HG02852 (cell line): ENCODE results near the gene RPL36A.
A peak's percentile ranks its signal among the peaks of the same experiment; 100 is the strongest.

Experiments
- ATAC-seq: cut with Tn5 transposase; IDR thresholded peaks from one replicate; pipeline ENCODE4 v1.9.1; 2021; ENCODE audit warnings: mild to moderate bottlenecking, moderate library complexity; ENCODE audit not compliant: unreplicated experiment

Gene RPL36A

DNA sequence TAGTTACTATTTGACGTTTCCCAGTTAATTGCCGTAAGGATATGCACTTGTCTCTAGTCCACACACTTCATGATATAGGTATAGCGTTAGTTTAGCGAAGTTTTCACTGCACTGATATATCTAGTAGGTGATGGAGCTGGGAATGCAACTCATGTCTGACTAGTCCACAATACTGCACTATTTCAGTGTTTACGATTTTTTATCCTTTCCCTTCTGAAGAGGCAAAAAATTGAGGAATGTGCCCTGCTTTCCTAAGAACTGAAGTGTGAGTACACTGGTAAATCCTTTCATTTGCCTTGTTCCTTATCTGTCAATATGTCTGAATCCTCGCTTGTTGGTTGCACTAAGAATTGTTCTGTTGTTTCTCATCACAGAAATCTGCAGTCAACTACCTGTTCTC is 1.0 kb downstream of the RPL36A start:
- ATAC-seq = no peak

DNA sequence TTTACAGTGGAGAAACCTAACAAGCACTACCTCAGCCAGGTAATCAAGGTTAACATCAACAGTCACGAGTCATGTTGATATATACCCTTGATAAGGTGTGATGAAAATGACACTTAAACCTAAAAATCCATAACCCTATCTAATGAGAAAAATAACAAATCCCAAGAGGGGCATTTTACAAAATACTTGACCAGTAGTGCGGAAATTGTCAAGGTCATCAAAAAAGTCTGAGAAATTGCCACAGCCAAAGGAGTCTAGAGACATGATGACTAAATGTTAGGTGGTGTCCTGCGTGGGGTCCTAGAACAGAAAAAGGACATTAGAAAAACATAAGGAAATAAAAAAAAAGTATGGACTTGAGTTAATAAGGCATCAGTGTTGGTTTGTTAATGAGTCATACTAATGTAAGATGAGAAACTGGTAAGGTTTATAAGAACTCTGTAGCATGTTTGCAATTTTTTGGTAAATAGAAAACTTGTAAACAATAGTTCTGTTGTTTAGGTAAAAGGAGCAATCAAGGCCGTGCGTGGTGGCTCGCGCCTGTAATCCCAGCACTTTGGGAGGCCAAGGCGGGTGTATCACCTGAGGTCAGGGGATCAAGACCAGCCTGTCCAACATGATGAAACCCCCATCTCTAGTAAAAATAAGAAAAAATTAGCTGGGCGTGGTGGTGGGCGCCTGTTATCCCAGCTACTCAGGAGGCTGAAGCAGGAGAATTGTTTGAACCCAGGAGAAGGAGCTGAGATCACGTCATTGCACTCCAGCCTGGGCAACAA is 2.9 kb downstream of the RPL36A start:
- no peak for ATAC-seq

DNA sequence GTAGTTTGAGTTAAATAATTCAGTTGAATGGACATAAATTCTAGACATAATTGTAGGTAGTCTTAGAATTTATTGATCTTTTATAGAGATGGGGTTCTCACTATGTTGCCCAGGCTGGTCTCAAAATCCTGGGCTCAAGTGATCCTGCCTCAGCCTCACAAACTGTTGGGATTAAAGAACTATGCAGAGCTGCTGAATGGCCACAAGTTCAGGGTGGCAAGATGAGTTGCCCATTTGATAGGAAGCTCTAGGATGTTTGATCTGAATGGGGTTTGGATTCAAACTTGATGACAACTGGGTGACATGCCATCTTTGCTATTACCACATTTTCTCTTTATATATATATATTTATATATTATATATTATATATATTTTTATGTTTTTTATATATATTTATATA is 3.6 kb downstream of the RPL36A start:
- ATAC-seq = no peak

DNA sequence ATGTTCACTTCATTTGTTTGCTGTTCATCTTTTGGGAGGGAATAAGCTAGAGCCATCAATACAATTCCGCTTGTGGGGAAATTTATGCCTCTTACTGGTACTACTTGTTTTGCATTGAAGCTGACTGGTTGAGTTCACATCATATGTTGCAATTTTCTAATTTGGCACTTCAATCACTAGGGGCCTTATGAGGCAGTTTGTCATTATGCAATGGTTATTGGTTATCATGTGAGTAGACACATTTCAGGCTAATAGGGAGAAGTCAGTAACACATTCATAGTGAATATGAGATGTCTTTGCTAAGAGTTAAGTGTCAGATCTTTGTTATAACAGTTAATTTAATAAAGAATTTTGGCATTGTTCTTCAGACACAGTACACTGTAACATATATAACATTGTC is 5.0 kb downstream of the RPL36A start:
- no peak for ATAC-seq

DNA sequence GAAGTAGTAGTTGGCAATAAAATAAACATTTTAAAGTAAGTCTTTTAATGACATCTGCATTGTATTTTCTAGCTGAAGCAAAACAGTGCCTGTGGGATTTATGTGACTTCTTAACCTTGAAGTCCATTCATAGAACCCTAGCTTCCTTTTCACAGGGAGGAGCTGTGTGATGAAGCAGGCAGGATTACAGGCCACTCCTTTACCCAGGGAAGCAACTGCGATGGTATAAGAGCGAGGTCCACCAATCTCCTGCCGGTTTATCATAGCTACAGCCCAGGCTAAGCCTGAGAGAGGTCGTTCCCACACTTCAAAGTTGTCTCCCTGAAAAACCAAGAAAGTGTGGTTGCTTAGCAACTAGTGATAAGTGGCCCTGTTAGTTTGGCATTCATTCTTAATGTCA is 7.0 kb downstream of the RPL36A start:
- no peak for ATAC-seq

DNA sequence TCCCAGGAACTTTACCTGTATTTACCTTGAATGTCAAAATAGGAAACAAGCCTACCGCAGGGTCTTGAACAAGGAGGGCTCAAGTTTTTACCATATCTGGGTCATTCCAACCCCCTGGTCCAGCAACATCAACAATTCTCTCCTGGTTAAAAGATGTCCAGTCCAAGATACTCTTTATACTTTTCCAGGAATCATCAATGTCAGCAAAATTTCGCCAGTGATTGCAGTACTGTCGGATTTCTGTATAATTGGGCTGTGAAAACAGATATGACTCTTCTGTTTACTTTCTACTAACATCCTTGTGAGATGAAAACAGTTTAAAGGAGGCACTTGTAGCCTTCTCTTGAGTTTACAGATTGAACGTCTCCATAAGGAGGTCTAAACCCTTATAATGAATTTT is 7.9 kb downstream of the RPL36A start:
- no peak for ATAC-seq

DNA sequence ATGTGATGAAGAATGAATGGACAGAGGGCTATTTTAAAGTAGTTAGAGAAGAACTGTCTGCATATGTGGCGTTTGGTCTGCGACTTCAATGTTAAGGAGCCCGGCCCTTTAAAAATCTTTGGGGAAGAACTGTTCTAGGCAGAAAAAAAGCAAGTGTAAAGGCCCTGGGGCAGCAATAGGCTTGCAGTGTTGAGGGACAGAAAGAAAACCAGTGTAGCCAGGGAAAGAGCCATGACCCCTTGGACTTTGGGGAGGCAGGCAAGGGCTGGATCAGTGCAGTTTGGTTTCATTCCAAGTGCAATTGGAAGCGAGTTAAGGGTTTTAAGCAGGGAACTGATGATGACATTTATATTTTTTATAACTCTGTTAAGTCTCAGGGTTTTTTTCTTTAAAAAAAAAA is 9.0 kb downstream of the RPL36A start:
- ATAC-seq = no peak

DNA sequence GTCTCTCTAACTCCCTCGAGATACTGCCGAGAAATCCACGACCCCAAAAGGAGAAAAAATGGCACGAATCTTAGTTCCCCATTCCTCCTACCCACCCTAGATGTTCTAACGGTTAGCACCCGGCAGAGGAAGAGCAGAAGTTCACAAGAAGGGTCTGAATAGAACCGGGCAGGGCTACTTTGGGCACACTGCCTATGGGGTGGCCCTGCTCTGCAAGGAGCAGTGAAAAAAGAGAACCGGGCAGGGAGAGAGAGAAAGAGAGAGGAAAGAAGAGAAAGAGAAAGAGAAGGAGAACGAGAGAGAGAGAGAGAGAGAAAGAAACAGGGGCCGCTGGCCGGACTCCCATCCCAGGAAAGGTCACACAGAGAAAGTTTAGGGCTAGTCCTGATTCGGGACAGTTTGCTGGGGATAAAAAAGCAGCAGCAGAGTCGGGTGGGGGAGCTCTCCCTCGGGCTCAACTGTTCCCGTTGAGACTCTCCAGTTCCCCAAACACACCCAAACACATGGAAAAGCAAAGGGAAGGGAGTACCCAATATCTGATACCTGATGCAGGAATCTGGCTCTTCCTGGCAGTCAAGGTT is 16.4 kb downstream of the RPL36A start:
- ATAC-seq = no peak

DNA sequence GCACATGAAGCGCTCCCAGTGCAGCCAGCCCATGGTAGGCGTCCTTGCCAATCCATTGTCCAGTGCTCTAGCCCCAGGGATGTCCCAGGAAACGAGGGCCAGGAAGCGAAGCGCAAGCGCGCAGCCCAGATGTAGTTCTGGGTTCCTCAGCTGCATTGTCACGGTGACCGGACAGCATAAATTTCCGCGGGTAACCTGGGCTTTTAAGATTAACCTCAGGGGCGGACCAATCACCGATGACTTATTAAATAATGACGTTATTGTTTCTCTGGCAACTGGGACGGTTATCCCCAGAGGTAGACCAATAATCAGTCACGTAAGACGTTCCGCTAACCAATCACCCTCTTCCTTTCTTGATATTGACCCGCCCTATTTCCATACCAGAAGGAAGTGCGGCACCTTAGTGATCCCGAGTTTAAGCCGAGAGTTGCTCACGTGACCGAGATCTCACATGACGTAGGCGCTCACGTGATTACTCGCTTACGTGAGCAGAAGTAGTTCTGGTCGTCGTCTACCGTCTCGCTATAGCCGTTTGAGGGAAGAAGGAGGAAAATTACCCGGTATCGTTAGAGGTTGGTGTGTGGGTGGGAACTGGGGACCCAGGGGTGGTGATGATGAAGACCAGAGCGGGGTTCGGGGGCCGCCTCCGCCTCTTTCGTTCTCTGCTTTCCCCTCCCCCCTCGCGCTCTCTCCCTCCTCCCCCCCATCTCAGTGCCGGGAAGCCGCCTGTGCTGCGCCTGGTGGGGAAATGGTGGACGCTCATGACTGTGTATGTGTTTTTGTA is 17.1 kb downstream of the RPL36A start, which contains the start of the genes GLA and HNRNPH2:
Gene GLA, minus strand, starts transcription at position 178 of the 784 bp plus-strand sequence. Its CDS starts 22 bp downstream, at position 156.
Gene HNRNPH2, plus strand, starts transcription at position 475 of the 784 bp plus-strand sequence. CDS start 3,767 bp downstream, outside the sequence.
- ATAC-seq = peak; percentile 91

DNA sequence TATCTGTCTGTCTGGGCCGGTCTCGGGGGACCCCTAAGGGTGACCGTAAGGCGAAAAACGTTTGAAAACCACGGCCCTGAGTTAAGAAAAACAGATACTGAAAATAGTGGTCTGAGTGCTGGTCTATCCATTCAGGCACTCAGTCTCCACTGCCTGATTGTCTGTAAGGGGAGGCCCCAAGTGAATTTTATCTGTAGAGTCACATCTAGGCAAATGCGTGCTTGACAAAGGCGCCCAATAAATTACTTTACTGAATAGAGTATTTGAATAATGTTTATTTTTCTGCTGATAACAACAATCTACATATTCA is 17.7 kb downstream of the RPL36A start:
- ATAC-seq = no peak

DNA sequence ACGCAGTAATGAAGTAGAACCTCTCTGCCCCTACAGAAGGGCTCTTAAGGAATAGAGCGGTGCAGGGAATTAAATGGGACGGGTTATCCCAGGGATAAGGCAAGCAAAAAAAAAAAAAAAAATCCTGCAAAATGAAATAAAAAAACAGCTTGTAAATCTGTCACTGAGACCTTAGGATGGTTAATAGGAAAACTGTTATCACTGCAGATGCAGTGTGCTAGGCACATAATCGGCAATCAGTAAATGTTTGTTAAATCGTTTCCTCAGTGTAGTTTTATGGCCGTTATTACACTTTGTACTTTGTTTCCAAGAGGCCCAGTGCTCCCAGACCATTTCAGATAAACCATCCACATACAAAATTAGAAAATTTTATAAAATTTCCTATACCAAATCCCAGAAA is 18.2 kb downstream of the RPL36A start:
- no peak for ATAC-seq

DNA sequence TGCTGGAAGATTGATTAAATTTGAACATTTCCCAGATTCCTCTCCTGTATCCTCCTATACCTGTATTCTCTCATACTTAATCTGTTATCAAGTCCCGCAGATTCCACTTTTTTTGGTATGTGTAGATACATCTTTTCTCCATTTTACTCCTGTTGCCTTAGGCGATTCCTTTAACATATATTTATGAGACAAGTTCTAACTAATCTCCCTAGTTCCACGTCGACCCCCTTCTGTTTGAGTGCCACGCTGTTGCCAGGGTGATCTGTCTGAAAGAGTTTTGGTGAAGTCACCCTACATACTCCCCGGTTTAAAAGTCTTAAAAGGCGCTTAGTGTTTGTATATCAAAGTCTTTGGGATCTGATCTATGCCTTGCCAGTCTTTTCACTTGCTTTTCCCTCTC is 19.6 kb downstream of the RPL36A start:
- ATAC-seq = no peak

DNA sequence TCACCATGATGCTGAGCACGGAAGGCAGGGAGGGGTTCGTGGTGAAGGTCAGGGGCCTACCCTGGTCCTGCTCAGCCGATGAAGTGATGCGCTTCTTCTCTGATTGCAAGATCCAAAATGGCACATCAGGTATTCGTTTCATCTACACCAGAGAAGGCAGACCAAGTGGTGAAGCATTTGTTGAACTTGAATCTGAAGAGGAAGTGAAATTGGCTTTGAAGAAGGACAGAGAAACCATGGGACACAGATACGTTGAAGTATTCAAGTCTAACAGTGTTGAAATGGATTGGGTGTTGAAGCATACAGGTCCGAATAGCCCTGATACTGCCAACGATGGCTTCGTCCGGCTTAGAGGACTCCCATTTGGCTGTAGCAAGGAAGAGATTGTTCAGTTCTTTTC is 21.2 kb downstream of the RPL36A start:
- ATAC-seq = no peak

DNA sequence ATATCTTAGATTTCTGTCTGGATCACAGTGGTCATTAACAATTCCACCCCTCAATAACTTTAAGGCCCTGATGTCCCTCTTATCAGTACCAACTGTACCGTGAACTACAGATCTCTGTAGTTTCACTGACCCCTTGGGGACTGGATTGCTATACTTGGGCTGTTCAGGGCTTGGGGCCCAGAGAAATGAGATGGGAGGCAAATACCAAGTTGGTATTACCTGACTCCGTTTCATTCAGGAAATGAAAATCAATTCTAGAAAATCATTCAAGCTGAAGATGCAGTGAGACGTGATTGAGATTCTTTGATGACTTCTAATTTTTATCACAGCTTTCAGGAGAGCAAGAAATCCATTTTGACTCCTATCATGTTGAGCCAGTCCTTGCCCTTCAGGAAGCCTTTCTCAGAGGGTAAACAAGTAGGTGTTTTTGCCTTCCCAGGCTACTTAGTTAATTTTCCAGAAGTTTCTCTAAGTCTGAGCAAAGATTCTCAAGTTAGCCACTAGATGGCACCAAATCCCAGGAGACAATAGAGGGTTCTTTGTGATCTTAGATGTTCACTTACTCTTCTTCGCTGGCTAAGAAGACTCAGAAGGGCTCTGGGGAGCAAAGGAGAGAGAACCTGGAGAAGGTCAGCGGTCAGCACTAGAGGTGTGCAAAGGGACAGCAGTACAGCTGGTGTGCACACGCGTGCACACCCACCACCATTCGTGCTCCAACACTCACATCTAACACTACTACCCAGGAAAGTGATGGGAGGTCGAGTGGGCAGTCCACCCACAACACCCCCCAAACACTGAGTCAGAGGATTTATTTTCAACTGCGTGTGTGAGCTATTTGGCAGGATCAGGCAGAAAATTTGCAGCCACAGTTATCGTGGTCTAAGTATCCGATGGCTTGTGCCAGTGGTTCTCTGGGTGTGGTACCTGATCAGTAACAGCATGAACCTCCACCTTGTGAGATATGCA is 24.7 kb downstream of the RPL36A start:
- peak; percentile 62 for ATAC-seq

DNA sequence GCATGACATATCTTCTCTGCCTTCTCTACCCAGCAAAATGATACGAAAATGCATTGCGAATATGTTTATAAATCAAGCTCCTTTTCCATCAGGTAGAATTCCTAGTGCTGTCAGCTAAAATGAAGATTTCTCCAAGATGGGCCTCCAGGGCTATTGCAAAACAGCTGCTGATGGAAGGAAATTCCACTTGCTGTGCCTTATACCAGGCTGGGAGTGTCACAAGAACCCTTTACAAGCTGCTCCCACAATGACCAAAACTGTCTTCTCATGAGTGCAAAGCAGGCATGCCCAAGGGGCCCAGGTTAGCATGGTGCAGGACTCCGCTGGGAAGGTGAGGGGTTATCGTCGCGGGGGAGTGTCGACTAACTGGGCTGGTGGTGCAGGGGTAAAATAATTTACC is 25.9 kb downstream of the RPL36A start:
- no peak for ATAC-seq

DNA sequence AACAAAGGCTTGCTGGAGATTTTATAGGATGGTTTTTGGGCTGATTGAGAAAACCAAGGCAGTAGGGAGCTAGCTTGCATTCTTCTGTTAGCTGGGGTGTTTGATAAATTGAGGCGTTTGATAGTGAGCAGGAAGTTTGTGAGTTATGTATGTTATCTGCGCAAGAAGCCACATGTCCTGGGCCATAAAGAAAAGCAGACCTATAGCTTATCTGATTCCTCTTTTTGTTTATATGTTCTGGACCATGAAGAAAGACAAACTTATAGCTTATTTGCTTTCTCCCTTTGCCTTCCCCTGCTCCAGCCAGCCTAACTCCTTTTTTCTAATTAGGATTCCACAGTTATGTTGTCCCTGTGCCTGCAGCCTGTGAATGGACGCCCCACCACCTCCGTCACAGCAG is 26.4 kb downstream of the RPL36A start:
- ATAC-seq = no peak

DNA sequence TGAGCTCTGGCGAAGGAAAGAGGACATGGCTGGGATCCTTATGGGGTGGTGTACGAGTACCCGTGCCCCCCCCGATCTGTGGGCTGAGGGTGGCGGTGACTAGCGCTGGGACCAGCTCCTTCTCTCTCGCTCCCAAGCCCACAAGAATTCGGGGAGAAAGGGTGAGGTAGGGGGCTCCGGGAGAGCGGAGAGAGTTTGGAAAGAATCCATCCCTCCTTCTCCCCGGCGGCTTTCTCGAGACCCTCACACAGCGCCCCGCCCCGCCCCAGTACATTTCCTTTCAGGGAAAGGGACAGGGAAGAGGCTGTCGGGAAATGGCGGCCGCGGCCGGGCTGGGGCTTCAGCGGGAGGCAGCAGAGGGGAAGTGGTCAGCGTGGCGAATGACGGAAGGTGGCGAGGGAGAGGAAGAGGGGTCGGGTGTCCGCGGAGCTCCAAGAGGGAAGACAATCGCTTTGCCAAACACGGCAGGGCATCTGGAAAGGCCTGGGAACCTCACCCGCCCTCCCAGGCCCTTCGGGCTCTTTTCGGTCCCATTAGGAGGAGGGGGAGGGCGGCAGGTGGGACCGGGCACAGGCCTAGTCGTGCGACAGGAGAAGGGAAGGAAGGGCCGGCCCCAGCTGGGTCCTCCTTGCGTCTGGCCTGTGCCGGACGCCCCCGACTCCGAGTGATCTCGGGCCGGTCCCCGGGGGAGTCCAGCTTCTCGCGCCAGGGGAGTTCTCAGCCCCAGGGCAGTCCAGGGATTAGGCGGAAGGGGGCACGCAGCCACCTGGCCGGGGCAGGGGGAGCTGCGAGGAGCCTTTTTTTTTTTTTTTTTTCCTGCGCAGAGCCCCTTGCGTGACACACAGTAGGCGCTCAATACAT is 27.4 kb downstream of the RPL36A start:
- ATAC-seq = peak; percentile 53

DNA sequence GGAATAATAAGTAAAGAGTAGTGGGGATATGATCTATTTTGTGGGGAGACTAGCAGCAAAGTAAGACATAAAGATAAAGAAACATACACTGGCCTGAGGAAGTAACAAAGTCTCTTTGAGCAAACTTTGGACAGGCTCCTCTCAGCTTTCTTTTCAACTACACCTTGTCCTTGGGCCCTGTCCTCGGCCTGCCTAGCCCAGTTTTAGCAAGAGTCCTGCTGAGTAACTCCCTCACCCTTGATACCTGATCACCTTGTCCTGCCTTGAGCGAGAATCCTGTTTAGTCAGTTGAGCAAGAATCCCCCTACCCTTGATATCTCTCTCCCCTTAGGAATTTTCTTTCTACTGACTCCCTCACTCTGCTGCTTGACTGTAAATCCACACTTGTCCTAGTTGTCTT is 28.7 kb downstream of the RPL36A start:
- no peak for ATAC-seq

DNA sequence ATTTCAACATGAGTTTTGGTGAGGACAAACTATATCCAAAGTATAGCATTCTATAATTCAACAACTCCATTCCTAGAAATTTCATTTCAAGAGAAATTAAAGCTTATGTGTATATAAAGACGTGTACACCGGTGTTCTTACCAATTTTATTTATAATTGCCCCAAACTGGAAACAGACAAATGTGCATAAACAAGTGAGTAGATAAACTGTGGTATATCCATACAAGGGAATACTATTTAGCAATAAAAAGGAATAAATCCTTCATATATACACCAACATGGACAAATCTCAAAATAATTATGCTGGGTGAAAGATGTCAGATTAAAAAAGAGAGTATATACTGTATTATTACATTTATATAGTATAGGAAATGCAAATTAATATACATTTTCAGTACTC is 37.1 kb downstream of the RPL36A start:
- no peak for ATAC-seq

DNA sequence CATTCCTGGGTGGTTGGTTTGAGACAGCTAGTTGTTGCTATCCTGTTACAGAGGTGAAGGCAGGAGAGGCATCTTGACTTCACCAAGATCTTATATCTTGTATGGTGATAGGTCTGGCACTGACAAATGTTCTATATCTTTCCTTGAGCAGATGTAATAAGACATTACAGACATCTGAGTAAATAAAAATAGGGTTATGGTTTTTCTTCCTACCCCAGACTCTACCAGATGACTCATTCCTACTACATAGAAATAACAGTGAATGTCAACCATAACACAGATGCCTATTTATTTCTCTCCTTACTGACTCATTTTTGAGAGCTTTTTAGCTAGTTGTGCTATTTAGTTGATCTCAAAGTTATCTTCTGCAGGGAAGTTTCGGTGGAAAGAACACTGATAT is 39.1 kb downstream of the RPL36A start:
- peak; percentile 47 for ATAC-seq
